Globus pallidus (tissue), 1 donor: ENCODE measurements around the gene DISC1.
"Not testable (repeated sequence)": the region's sequence is repeated elsewhere in the genome, so short reads cannot be mapped to it uniquely, and the experiment has no call there.

Experiments used
- DNase-seq: peaks from one replicate; pipeline ENCODE4 v3.0.0-alpha.2; 2015; ENCODE audit warnings: low spot score

DISC1 gene

DNA sequence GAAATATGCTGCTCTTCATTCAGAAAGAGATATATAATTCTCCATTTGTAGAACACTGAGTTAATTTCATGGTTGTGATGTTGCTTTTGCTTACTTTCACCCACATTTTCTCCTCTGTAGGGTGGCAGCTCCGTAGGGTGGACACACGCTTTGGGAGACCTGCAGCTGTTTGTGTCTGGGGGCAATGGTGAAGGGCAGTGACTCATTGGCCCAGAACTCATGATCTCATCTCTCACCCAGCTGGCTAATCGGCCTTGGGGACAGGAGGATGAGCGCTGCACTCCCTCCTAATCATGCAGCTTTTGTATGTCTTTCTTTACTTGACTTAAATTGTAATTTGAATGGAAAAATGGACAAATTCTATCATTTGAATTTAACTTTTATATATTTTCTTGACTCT, 9.6 kb downstream of the DISC1 start:
- peak; percentile 85 for DNase-seq

DNA sequence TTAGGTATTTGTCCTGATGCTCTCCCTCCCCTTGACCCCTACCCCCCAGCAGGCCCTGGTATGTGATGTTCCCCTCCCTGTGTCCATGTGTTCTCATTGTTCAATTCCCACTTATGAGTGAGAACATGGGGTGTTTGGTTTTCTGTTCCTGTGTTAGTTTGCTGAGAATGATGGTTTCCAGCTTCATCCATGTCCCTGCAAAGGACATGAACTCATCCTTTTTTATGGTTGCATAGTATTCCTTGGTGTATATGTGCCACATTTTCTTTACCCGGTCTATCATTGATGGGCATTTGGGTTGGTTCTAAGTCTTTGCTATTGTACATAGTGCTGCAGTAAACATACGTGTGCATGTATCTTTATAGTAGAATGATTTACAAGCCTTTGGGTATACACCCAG, 10.3 kb downstream of the DISC1 start:
- DNase-seq: not testable (repeated sequence)

DNA sequence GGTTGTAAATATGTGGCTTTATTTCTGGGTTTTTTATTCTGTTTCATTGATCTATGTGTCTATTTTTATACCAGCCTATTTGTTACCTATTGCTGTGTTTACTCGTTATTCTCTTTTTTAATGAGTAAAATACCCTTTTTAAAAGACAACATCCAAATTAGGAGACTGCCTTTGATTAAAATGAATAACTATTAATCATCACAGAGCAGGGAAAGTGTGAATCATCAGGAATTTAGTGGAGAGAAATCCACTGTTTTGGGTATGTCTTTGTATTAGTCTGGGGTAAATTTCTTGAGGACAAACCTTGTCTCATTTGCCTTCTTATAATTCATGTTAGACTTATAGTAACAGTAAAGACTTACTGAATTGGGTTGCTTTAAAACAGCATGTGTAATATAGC, 12.1 kb downstream of the DISC1 start:
- no peak for DNase-seq

DNA sequence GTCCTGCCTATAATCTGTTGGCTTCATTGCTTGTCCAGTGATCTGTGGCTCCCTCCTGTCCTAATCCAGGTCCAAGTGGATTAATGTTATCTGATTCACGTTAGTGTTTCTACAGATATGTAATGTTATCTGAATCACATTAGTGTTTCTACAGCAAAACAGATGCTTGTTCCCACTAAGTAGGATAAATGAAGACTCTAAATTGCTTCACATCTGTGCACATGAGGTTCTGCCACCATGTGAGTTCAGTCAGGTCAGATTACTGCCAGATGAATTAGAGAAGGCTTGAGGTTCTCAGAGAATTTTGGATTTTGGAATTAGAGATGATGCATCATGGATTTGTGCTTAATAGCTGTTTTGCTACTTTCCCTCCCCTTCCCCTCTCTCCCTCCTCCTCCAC, 13.2 kb downstream of the DISC1 start:
- no peak for DNase-seq

DNA sequence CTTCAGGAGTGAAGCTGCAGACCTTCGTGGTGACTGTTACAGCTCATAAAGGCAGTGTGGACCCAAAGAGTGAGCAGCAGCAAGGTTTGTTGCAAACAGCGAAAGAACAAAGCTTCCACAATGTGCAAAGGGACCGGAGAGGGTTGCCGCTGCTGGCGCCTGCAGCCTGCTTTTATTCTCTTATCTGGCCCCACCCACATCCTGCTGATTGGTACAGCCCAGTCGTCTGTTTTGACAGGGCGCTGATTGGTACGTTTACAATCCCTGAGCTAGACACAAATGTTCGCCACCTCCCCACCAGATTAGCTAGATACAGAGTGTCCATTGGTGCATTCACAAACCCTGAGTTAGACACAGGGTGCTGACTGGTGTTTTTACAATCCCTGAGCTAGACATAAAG, 14.9 kb downstream of the DISC1 start:
- DNase-seq: not testable (repeated sequence)

DNA sequence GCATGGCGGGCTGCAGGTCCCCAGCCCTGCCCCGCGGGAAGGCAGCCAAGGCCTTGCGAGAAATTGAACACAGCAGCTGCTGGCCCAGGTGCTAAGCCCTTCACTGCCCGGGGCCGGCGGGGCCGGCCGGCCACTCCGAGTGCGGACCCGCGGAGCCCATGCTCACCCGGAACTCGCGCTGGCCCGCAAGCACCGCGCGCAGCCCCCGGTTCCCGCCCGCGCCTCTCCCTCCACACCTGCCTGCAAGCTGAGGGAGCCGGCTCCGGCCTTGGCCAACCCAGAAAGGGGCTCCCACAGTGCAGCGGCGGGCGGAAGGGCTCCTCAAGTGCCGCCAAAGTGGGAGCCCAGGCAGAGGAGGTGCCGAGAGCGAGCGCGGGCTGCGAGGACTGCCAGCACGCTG, 15.5 kb downstream of the DISC1 start:
- not testable (repeated sequence) for DNase-seq

DNA sequence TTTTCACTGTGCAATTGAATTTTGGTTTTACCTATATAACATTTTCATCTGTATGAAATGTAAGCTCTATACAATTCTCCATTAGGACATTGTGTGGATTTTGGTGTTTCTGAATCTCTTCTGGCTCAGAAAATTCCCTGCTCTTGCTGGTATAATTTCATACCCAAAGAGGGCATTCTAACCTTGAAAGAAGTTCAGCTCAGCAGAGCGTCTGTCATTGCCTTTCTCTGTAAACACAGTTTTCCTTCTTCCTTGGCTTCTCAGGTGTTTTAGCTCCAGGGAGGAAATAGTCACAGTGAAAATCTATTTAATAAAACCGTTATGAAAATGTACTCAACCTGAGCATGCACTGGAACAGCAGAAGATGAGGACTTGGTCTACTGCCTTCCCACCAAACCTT, 16.0 kb downstream of the DISC1 start:
- DNase-seq: no peak

DNA sequence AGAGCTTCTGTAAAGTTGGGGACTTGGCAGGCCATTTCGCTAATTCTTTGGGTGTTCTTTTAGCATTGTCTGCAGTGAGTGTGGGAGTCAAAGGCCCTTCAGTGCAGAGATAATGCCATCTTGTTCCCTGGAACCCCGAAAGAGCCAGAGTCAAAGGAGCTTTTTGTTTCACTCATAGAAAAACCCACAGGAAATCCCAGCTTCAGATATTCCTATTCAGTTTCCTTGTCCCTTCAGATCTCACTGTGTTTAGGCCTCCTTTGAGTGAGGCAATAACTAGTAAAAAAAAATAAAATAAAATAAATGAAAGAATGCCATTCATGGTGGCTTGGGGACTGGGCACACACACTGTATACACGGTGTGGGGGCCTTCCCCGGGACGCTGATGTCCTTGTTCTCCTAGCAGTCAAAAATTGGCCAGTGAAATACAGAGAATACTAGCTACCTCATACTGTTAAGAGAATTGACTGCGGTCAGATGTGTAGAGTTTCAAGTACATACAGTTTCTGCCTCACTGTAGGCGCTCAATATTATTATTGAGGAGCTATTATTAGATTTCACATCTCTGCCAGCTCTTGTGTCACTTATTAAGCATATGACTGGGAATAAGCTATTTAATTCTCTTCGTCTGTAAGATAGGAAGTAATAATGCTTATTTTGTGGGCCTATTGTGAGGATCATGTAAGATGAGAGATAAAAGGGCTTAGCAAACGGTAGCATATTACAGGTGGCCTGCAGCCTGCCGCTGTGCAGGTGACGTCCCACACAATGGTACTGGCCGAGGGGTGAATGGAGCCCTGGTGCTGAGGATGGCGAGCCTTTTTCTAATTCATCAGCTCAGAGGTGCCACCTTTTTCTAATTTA, 16.7 kb downstream of the DISC1 start:
- peak; percentile 89 for DNase-seq

DNA sequence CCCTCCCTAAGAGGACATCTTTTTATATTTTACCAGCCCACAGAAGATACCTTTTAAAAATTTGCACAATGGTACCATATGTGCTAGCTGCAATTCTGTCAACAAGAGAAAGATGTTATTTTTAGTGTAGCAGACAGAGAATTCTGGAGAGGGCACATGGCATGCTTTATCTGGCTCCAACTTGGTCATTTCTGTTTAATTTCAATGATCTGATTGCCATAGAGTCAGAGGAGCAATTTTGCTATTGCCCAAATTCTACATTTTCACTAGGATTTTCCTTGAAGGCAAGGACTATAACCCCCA, 17.3 kb downstream of the DISC1 start:
- DNase-seq: peak; percentile 17

DNA sequence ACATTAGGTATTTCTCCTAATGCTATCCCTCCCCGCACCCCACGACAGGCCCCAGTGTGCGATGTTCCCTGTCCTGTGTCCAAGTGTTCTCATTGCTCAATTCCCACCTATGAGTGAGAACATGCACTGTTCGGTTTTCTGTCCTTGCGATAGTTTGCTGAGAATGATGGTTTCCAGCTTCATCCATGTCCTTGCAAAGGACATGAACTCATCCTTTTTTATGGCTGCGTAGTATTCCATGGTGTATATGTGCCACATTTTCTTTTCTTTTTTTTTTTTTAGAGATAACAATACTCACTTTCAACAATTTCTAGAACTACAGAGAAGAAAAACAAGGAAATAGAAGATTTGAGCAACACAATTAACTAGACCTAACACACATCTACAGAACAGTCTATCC, 19.0 kb downstream of the DISC1 start:
- DNase-seq: not testable (repeated sequence)

DNA sequence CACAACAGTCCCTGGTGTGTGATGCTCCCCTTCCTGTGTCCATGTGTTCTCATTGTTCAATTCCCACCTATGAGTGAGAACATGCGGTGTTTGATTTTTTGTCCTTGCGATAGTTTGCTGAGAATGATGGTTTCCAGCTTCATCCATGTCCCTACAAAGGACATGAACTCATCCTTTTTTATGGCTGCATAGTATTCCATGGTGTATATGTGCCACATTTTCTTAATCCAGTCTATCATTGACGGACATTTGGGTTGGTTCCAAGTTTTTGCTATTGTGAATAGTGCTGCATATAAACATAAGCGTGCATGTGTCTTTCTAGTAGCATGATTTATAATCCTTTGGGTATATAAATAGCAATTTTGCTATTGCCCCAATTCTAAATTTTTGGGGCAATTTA, 19.6 kb downstream of the DISC1 start:
- DNase-seq: not testable (repeated sequence)

DNA sequence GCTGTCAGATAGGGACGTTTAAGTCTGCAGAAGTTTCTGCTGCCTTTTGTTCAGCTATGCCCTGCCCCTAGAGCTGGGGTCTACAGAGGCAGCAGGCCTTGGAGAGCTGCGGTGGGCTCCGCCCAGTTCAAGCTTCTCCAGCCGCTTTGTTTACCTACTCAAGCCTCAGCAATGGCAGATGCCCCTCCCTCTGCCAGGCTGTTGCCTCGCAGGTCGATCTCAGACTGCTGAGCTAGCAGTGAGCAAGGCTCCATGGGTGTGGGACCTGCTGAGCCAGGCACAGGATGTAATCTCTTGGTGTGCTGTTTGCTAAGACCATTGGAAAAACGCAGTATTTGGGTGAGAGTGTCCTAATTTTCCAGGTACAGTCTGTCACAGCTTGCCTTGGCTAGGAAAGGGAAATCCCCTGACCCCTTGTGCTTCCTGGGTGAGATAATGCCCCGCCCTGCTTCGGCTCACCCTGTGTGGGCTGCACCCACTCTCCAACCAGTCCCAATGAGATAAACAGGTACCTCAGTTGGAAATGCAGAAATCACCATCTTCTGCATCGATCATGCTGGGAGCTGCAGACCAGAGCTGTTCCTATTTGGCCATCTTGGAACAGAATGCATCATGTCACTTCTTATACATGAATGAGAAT, 25.2 kb downstream of the DISC1 start:
- not testable (repeated sequence) for DNase-seq

DNA sequence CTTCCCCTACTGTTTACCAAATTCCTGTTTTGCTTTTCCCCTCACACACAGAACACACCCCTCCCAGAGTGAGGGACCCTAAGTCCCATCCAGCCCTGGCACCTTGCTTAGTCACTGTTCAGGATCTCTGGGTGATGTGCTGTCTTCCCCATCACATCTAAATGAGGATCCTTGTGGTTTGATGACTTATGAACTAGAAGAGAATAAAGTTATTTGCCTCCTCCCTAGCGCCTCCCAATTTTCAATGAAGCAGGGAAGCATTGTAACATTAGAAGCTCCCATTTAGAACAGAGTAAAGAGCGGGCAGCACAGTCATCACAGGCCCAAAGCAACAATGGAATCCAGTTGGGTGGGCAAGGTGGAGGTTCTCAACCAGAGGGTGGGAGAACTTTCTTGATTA, 27.0 kb downstream of the DISC1 start:
- DNase-seq: no peak

DNA sequence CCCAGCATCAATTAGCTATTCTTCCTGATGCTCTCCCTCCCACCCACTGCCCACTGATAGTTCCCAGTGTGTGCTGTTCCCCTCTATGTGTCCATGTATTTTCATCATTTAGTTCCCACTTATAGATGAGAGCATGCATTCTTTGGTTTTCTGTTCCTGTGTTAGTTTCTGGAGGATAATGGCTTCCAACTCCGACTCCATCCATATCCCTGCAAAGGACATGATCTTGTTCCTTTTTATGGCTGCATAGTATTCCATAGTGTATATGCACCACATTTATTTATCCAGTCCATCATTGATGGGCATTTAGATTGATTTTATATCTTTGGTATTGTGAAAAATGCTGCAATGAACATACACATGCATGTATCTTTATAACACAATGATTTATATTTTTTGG, 30.2 kb downstream of the DISC1 start:
- no peak for DNase-seq

DNA sequence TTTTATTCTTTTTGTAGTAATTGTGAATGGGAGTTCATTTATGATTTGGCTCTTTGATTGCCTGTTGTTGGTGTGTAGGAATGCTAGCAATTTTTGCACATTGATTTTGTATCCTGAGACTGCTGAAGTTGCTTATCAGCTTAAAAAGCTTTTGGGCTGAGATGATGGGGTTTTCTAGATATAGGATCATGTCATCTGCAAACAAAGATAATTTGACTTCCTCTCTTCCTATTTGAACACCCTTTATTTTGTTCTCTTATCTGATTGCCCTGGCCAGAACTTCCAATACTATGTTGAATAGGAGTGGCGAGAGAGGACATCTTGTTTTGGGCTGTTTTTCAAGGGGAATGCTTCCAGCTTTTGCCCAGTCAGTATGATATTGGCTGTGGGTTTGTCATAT, 31.6 kb downstream of the DISC1 start:
- not testable (repeated sequence) for DNase-seq

DNA sequence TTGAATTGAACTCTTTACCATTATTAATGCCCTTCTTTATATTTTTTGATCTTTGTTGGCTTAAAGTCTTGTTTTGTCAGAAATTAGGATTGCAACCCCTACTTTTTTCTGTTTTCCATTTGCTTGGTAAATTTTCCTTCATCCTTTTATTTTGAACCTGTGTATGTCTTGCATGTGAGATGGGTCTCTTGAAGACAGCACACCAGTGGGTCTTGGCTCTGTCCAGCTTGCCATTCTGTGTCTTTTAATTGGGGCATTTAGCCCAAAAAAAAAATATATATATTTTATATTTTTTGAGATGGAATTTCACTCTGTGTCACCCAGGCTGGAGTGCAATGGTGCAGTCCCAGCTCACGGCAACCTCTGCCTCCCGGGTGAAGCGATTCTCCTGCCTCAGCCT, 33.6 kb downstream of the DISC1 start:
- no peak for DNase-seq

DNA sequence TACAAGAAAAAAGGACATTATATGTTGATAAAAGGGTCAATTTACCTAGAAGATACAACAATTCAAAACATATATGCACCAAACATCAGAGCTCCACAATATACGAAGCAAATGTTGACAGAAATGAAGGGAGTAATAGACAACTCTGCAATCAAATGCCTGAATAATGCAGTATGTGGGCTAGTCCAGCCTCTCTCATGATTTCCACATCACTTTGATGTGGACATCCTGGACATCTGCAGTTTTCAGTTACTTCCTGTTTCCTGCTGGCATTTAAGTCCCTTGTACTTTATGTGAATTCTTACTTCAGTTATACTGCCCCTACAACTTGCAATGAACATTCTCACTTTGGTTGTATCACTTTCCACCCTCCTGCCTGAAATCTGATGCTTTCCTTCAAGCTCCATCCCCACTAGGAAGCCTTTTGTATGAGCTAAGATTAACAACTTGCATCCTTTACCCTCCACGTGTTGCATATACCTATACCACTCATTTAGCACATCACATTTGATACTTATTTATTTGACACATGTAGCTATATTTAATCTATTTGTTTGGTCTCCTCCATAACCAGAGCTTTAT, 36.7 kb downstream of the DISC1 start:
- DNase-seq: no peak

DNA sequence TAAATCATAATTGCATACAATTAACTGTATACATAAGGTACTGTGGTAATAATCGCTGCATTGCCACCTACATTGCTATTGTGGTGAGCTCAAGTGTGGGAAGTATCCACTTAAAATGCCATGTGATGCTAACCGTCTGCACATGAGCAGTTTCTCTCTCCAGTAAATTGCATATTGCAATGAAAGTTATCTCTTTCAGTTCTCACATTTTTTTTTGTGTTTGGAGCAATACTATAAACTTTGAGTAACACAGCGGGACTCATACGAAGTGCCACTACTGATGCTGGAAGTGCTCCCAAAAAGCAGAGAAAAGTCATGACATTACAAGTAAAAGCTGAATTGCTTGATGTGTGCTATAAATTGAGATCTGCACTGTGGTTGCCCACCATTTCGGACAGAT, 38.5 kb downstream of the DISC1 start:
- DNase-seq: no peak

DNA sequence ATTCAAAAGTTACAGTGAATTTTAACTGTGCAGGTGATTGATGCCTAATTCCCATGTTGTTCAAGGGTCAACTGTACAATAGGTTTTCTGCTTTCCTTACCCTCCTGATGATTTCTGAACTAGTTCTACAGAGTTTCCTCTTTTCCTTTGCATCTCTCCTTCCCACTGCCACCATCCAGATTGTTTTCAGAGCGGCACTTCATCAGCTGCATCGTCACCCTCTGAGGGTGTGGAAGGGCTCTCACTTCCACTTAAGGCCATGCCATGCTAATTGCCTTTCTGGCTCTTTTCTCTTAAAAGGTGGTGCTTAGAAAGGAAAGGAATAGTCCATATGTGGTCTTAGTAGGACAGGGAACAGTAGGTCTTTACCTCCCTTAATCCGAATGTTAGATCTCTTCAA, 39.1 kb downstream of the DISC1 start:
- no peak for DNase-seq

DNA sequence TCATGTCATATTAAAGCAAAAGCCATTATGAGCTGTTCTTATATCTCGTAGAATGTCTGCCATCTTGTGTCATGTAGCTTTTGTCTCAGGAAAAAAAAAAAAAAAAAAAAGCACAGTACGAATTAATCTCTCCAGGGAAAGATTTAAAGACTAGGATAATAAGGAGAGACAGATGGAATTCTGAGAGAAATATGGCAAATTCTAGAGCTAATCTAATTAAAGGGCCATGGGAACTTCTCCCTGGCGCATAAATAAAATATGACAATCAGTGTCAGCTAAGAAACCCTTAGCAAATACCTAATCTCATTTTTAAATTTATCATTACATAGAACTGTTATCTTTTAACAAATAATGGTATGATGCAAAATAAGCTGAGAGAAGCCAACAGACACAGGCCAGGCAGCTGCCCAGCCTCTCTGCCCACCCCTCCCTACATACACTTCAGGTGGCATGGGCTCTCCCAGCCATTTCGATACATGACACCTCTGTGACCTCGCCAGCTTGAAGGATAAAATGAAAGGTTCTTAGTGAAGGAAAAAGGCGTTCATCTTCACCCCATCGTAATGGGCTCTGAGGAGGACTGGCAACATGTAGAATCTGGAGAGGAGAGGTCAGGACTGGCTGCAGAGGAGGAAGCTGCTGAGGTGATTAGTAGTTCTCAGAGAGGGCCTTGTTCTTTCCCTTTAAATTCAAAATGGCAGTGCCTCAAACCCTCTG, 39.8 kb downstream of the DISC1 start:
- DNase-seq: no peak

DNA sequence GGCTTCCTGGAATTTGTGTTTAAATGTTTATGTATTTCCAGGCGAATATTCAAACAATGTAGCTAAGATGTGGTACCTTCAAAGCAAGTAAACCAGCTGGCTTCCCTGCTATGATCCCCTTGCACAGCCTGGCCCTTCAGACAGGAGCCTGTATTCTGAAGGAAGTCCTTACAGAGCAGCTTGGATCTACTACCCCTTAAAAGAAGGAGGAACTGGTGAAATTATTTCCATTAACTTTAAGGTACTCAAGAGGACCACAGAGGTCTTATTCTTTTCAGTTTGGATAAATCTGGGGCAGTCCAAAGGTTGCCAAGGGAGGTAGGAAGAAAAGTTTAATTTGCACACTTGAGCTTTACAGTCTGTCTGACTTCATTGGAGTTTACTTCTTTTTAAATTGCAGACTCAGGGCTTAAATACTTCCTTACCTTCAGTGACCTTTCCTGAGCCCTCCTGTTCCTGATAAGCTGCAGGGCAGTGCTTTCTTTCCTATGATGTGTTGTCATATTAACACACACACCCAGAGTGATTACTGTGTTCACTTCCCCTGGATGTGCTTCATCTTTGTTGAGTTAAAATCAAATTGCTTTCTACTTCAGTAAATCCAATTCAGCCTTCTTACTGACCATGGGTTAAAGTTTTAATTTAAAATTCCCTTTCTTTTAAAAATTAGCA, 40.5 kb downstream of the DISC1 start:
- no peak for DNase-seq

DNA sequence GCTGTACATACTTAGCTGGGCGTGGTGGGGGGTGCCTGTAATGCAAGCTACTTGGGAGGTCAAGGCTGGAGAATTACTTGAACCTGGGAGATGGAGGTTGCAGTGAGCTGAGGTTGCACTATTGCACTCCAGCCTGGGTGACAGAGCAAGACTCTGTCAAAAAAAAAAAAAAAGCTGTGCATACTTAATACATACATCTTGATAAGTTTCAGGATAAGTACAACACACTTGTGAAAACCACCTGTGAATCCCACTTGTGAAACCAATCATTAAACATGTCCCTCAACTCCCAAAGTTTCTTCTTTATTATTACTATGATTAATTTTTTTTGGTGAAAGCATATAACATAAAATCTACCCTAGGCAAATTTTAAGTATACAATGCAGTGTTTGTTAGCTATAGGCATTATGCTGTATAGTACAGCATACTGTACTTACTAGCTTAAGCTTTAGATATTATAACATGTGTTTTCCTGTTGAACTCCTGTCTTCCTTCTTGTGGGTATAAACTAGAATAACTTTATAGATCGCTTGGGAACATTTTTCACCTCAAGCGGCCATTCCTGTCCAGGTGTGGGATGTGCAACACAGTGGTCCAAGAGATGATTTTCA, 41.4 kb downstream of the DISC1 start:
- no peak for DNase-seq
